GM21717 (cell line): ENCODE results near the gene PIGV.

Source experiments
- ATAC-seq: cut with Tn5 transposase; IDR thresholded peaks from one replicate; pipeline ENCODE4 v1.9.1; 2021; ENCODE audit warnings: mild to moderate bottlenecking, moderate library complexity; ENCODE audit not compliant: unreplicated experiment

PIGV gene

DNA sequence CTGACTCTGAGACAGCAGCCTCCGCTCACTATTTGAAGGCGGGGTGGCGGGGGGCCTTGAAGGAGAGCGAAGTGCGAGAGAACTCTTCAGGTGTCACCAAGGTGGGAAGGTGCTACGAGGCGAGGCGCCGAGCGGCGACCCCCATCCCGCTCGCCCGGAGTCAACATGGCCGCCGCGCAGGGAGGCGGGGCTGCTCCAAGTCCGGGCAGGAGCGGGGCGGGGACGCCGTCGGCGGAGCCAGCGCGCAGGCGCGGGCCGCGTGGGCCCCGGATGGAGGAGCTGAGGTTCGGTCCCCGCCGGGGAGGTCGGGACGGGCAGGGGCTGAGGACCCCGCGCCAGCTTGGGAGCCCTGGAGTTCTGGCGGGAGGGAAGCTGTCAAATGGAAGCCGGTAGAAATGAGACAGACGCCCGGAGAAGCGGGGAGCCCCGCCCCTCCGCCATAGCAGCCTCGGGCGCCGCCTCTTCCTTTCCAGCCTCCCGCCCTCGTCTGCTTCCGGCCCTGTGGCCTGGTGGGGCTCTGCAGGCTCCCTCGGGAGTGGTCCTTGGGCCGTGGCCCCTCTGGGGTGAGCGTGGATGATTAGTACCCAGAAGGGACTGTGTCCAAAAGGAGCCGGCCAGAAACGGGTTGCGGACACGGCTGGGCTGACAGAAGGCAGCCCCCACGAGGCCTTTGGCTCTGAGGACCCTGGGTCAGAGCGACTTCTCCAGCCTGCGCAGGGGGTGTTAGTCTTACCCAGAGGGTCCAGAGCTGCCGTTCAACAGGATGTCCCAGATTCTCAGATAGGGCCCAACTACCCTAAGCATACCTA lies at the start of gene PIGV:
PIGV (plus strand) TSS at position 245 of the 809 bp plus-strand sequence. CDS start 2,866 bp downstream, outside the sequence.
- ATAC-seq: peak; percentile 44

DNA sequence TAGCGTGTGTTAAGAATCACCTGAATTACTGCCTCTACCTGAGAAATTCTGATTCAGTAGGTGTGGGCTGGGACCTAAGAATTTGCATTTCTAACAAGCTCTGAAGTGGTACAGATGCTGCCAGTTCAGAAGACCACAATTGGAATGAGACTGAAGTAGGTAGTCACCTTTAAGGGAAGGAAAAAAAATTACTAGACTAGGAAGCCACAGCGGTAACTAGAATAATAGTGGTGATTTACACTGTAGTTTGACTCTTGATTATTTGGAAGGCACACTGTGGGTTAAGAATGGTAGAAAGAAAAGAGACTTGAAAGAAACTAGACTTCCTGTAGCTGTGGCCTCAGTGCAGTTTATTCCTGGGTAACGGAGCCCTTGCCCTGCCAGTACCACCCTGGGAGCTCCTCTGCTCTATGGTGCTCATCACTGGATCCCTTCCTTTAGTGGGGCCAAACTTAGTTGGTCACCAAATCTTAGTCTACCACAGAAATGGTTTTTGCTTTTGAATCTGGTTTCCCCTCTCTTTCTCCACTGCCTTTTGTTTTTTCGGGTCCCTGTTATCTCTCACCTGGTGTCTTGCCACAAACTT lies 48.3 kb upstream of the PIGV start:
- no peak for ATAC-seq

DNA sequence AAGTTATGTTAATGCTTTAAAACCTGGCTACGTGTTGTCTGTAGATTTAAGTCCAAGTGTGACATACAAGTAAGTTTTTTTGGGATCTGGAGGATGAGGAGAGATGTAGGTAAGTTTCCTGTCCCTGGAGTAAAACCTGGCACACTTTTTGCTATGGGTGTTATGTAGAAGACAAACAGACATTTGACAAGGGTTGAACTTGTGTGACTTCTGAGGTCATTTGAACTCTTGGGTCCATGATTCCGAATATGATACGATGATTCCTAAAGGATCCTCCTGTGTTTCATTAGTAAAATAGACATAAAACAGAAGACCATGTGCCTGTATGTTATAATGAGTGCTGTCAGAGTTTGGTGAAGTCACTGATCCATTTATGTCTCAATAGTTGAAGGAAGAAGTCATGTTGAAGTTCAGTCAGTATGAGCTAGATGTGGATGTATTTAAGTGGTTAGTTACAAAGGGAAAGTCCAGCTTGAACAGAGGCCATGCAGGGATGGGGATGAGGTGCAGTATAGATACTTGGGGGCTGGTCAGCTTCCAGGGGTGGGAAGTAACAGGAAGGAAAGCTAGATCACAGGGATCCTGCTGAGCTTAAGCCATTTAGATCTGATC lies 47.6 kb upstream of the PIGV start:
- no peak for ATAC-seq

DNA sequence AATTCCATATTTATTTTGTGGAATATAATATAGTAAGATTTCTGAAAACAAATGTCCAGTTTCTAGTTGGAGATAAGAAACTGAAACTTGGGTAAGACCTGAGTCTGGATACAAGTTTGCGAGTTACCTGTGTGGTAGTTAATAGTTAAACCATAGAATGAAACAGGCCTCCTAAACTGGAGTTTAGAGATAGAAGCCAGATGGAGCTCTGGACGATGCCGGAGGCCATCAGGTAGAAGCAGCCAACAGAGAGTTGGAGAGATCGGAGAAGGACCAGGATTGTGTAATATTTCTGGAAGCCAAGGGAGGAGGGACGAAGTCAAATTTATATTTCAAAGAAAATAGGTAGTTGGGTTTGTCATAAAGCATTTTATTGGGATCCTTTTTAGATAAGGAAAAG lies 46.8 kb upstream of the PIGV start:
- no peak for ATAC-seq

DNA sequence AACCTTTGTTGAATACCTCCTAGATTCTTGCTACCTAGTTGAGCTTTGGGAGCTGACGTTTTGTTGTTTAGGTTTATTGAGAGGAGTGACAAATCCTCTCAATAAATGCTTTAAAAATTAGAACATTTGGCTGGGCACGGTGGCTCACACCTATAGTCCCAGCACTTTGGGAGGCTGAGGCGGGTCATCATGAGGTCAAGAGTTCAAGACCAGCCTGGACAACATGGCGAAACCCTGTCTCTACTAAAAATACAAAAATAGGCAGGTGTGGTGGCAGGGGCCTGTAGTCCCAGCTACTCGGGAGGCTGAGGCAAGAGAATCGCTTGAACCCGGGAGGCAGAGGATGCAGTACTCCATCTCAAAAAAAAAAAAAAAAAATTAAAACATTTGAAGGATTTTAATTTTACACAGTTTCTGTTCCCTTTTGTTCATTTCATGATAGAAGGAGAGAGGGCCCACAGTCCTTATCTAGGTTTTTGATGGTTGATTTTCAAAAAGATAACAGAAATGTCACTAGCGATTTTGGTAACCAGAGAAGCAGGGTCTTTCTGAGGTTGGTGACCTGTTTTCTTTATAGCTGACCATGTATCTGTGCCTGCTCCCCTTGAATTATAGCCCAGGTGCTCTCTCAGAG lies 44.2 kb upstream of the PIGV start:
- ATAC-seq: peak; percentile 2

DNA sequence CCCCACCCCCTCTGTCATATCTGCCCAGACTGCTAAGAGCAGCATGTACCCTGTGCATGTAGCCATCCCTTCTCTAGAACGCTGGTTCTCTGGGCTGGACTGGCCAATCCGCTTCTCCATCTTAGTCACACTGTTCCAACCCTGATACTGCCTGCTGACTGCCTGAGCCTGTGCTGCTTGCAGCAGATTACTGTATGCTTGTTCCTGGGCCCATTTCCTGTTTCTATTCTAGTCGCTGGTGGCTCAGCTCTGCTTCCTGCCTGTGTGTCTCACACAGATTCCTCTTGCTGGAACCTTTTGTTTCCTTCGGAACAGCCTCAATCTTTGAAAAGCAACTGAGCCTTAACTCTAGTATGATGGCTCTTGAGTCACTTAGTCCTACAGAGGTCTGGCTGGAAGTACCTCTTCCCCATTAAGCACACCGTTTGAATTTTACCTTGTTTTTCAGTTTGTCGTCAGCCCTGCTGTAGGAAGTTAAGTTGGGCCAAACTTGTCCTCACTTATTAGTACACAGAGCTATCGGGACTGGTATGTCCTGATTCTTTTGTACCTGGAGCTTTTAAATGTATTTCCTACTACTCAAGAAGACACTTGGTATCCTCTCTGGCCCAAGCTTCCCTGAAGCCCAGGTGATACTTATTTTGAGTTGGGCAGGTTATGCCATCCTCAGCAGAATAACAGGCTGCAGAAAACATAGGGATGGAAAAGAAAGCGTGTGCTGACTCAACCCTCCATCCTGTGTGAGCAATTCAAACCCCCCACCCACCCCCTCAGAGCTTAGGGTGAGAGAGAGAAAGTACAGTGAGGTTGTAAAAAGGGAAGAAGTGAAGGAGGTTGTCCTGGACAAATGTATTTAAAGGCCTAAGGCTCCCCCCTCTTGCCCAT lies 43.4 kb upstream of the PIGV start:
- ATAC-seq: peak; percentile 94

DNA sequence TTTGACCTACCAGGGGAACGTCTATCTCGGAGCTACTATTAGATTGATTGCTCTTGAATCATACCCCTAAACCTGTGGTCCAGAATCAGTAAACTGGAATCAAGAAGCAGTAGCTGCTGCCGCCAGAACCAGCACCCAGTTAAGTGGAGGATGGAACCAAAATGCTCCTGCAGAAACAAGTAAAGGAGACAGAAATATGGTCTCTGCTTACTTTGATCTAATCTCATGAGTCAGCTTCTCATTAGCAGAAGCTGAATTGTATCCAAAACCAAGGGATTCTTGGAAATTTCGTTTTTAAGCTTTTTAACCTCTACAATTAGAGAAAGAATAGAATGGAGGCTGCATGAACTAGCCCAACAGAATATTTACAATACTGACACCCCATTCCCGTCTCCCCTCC lies 42.6 kb upstream of the PIGV start:
- ATAC-seq: no peak

DNA sequence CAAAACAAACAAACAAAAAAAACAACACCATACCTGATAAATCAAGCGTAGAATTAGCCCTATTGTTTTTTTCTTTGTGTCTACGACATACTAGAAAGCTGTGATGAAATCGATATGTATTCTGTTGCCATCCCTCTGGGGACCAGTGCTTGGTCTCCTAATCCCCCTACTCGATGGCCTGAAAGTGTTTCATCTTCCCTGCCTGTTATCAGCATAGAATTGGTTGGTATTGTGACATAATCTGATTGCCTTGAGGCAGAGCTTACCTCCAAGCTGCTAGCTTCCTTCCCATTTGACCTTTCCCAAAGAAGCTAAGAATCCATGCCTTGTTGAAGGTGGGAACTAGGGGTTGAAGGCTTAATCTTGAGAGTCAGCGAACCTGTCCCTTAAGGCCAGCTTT lies 40.7 kb upstream of the PIGV start:
- no peak for ATAC-seq

DNA sequence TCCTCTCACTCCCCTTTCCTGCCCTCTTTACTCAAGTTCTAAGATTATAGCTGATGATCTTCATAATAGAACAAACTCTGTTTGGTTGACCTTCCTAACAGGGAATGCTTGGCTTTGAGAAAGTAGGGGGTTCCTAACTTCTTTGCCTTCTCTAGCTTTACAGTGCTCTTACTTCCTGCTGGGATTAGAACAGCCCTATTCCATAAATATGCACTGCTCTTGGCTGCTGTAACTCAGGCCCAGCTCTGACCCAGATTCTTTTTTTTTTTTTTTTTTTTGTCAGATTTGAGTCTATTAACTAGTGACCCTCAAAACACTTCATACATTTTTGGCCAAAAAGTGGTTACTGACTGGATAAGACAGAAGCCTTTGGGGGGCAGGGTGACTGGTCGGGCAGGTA lies 39.4 kb upstream of the PIGV start:
- no peak for ATAC-seq

DNA sequence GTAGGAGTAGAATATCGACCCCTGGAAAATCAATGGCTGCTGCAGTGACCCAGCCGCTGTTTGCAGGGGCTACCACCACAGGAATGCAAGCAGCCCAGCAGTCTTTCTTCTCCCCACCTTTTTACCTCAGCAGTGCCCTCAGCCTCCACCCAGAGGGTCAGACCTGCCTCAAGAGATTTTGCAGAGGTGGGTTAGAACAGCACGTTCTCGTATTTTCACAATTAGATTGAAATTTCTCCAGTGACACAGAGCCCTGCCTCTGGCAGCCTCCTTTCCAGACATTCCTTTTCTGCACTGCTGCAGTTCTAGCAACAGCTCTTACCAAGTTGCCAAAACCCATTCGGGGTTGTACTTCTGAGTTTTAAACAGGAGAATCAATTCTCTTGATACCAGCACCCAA lies 38.3 kb upstream of the PIGV start:
- ATAC-seq: no peak

DNA sequence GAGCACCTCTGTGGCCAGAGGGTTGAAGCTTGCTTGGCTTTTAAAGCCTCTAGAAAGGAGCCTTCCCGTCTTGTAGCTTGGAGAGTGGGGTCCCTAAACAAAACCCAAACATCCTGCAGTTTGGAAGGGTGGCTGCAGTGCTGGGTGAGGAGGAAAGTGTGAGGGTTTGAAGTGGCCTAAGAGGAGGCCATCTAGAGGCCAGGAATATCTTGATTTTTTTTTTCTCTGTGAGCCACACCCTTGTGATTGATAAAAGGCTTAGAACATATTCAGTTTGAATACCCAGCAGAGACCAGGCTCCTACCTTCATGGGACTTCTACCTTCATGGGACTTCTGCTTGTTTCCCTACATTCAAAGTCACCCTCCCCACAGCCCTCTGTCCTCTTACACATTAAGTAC lies 37.3 kb upstream of the PIGV start:
- ATAC-seq: no peak

DNA sequence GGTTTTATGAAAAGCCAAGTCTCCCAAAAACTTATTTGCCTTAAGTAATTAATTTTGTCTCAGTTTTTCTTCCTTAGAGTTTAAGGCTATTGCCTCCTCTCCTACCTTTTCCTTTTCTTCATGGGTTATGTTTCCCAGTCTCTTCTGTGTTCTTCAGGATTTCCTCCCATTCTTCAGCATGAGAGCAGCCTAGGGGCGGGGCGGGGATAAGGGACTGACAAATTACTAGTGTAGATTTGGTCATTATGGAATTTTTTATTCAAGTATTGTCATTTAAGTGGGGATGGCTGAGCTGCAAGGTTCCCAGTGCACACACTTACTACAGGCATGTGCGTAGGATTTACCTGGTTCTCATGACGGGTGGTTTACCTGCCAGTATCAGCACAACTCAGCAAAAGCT lies 35.2 kb upstream of the PIGV start:
- ATAC-seq: no peak

DNA sequence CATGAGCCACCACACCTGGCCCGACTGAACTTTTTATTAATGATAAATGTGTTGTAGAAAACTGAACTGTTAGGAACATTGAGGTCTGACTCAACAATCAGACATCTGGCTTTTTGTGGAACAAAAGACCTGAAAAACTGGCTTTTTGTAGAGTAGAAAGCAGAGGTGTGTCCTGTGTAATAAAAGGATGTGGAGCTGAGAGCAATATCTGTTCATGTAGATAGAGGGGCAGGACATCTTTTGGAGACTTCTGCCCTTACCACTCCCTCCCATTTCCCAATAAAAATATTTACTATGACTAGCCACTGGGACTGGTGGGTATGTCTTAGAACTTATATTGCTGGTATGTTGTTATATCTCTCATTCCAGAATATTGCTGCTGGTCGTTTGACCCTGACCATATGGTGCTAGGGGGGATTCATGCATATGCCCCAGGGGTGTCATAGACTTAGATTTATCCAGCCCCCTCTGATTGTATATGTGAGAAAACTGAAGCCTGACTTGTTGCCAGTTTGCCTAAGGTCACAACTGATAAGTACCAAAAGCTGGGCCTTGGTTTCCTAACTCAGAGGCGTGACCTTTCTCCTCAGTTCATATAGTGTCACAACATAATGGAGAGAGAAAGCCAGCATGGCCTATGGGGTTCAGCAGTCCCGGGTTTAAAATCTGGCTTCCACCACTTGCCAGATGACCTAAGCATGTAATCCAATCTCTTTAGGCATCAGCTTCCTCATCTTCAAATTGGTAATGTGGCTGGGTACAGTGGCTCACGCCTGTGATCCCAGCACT lies 33.5 kb upstream of the PIGV start:
- ATAC-seq: no peak

DNA sequence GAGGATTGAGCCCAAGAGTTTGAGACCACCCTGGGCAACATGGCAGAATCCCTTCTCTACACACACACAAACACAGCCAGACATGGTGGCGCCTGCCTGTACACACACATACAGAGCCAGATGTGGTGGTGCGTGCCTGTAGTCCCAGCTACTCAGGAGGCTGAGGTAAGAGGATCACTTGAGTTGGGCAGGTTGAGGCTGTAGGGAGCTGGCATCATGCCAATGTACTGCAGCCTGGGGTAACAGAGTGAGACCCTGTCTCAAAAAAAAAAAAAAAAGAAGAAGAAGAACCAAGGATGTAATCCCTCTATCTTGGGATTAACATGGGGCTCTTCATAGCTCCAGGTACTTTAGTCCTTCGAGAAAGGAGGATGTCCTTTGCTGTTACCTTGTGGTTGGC lies 29.4 kb upstream of the PIGV start:
- no peak for ATAC-seq

DNA sequence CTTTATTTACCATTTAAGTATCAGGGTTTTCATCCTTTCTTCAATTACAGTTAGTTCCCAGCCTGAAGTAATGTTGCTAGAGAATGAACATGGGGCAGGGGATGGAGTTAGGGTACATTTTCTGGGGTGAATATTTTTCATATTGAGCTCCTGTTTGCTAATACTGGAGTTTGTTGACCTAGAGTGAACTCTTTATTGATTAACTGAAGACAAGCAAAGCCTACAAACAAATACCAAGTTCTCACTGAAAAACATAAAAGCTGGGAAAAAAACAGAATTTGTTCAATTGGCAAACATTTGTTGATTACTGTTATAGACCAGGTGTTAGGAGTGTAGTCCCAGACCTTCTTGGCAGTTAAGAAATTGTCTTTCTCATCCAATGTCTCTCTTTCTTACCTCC lies 28.2 kb upstream of the PIGV start:
- ATAC-seq: no peak

DNA sequence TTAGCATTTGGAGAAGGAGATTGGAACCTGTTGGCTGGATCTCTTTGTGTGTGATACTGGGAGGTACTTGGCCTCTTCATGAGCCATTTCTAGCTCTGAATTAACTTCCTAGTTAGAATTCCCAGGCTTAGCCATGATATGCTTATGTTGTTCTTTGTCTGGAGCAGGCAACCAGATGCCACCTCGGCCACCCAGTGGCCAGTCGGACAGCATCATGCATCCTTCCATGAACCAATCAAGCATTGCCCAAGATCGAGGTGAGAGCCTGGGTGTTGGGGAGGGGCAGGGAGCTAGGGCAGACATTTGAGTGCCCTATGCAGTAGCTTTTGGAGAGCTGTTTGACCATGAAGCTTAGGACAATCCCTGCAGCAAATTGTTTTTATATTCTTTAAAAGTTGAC lies 26.5 kb upstream of the PIGV start:
- no peak for ATAC-seq

DNA sequence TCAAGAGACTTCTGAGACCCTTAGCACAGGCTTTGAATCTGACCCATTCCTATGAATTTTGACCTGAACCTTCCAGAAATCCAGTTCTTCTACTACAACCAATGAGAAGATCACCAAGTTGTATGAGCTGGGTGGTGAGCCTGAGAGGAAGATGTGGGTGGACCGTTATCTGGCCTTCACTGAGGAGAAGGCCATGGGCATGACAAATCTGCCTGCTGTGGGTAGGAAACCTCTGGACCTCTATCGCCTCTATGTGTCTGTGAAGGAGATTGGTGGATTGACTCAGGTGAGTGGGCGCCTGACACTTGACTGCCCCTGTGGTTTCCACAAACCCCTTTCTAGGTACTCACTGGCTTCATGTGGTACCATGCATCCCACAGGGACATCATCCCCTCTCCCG lies 20.0 kb upstream of the PIGV start:
- no peak for ATAC-seq

DNA sequence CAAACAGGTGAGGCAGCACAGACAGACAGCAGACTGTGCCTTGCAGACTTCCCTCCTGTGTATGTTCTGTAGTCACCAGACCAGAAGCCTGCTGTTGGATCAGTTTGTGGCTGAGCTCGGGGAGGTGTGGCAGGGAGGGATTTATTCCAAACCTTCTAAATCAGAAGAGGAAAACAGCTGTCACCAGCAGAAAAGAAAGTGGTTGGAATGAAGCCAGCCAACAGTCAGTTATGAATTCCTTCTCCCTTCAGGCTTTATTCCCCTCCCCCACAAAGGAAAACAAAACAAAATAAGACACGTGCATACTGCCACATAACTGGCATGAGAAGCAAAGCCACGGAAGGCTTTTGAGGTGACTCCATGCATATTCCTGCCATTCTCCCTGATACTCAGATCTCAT lies 19.0 kb upstream of the PIGV start:
- no peak for ATAC-seq

DNA sequence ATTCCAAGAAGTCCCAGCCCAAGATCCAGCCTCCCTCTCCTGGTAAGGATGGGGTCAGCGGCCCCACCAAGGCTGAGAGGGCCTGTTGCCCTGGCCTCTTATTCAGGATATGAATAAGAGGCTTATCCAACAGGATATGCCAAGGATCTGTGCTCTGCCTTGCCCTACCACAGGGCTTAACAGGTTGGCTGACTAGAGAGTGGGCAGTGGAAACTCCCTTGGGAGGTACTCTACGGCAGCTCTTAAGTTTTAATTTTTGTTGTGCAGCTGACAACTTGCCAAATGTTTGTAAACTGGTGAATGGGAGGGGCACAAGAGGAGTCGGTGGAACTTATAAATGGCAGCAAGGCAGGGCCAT lies 16.5 kb upstream of the PIGV start:
- ATAC-seq: no peak

DNA sequence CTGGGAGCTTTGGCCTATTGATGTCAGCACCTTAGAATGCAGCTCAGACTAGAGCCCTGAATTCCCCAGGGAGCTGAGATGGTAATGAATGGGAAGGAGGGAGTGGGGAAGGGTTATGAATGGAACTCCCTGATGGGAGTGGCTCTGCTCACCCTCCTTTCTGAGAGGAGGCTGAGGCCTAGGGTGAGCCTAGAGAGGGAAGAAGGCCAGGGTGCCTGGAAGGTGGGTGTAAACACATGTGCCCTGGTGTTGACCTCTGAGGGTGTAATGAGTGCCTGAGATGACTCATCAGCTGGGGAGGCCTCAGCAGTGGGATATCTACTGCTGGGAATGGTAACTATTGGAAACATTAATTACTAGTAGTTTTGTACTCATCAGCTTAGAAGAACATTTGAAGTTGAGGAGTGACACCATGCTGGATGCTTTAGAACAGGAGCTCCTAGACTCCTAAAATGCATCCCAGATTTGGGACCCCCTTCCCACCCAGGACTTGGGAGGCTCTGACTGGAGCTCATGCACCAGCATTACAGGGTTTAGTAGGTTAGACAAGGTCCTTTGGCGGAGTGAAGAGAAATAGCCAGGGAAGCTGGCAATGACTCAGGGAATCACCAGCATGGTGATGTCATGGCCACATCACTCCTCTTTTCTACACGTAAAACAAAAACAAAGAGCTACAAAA lies 16.0 kb upstream of the PIGV start:
- no peak for ATAC-seq
